GM18498 (cell line): ENCODE measurements around the gene B3GNT9.

Experiments used
- ATAC-seq: cut with Tn5 transposase; IDR thresholded peaks from one replicate; pipeline ENCODE4 v1.9.1; 2021; ENCODE audit warnings: mild to moderate bottlenecking, moderate library complexity; ENCODE audit not compliant: unreplicated experiment

The B3GNT9 gene, protein sequence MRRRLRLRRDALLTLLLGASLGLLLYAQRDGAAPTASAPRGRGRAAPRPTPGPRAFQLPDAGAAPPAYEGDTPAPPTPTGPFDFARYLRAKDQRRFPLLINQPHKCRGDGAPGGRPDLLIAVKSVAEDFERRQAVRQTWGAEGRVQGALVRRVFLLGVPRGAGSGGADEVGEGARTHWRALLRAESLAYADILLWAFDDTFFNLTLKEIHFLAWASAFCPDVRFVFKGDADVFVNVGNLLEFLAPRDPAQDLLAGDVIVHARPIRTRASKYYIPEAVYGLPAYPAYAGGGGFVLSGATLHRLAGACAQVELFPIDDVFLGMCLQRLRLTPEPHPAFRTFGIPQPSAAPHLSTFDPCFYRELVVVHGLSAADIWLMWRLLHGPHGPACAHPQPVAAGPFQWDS

DNA sequence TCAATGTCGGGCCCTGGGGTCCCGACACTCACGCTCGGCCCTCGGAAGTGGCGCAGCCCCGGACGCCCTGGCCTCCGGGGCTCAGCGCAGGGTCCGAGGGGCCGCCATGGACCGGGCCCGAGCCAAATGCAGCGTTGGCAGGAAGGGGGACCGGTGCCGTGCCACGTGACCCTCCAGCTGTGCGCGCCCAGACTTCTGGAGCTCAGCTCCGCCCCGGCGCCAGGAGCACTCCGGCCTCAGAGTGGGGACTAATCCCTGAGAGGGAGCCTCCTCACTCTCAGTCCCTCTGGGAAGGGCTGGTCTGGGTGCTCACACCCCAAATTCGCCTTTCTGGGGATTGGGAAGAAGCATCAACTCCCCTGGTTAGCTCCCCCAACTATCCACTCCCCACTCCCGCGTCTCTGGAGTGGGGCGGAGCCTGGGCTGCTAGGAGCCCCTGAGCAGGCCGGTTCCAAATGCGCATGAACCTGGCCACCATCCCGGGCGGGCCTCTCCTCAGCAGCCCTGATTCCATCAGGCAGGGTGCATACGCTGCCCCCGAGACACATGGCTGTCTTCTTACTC, at the start of gene B3GNT9:
Gene B3GNT9 (minus strand): TSS at position 166 of the 564 bp plus-strand sequence. CDS start 513 bp downstream, outside the sequence.
- peak; percentile 53 for ATAC-seq

DNA sequence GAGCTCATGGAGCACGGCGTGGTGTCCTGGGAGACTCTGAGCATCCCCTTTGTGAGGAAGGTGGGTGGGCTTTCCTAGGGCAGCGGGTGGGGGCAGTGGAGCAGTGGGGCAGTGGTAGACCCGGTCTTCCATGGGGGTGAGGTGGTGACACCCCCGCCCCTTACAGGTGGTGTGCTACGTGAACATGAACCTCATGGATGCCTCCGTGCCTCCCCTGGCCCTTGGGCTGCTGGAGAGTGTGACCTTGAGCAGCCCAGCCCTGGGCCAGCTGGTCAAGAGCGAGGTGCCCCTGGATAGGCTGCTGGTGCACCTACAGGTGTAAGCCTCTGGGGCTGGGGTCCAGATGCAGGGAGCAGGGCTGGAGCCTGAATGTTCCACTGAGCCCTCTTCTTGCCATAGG, 49.7 kb upstream of the B3GNT9 start:
- ATAC-seq = no peak

DNA sequence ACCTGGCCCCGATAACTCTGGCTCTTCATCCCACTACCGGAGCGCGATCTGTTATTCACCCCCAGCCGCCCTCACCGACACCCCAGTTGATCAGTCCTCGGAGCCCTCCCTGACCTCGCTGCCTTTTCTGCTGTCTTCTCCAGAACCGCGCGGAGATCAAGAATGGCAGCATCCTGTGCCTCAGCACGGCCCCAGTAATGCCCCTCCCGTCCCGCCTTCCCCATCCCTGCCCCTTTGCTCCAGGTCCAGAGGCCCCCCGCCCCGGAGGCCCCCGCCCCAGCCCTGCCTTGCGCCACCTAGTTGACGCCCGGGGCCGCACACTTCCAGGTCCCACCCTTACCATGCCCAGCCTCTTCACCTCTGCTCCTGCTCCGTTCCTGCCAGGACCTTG, 49.0 kb upstream of the B3GNT9 start:
- ATAC-seq = no peak

DNA sequence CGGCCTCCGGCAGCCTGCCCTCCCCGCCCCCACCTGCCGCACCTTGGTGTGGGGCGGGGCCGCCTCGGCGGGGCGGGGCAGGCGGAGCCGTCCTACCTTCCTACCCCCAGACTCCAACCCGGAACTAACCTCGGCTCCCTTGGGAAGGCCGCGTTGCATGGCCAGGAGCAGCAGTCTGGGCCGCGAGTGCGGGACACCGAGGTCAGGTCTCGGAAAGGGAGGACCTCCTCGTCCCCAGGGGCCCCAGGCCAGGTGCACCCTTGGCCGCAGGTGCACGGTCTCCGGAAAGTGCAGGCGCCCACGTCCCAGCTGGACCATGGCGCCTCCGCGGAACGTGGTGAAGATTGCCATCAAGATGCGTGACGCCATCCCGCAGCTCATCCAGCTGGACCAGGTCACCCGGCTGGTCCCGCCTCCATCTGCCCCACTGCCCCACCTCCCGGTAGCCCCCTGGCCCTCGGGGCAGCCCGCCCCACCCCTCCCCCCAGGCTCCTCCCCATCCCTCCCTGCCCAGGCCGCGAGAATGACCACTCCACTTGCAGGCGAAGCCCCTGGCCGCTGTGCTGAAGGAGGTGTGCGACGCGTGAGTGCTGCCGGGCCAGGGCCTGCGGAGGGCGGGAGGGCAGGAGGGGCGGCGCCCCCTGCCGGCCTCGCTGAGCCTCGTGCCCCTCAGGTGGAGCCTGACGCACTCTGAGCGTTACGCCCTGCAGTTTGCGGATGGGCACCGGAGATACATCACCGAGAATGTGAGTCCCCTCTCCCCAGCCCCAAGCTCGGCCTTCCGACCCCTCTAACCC, 48.4 kb upstream of the B3GNT9 start, which contains the start of gene ELMO3:
Gene ELMO3 (plus strand): TSS at position 121 of the 797 bp plus-strand sequence. CDS start 196 bp downstream, at position 317.
- no peak for ATAC-seq

DNA sequence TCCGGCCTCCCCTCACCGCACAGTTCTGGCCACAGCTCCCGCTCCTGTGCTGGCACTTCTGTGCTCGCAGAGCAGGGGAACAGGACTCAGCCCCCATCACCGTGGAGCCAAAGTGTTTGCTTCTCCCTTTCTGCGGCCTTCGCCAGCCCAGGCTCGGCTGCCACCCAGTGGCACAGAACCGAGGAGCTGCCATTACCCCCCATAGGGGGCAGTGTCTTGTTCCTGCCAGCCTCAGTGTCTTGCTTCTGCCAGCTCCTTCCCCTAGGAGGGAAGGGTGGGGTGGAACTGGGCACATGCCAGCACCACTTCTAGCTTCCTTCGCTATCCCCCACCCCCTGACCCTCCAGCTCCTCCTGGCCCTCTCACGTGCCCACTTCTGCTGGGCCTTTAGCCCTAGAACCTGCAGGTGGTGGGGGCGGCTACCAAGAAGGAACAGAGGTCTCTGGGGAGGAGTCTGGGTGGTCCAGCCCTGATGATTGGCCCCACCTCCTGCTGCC, 47.5 kb upstream of the B3GNT9 start:
- ATAC-seq = no peak

DNA sequence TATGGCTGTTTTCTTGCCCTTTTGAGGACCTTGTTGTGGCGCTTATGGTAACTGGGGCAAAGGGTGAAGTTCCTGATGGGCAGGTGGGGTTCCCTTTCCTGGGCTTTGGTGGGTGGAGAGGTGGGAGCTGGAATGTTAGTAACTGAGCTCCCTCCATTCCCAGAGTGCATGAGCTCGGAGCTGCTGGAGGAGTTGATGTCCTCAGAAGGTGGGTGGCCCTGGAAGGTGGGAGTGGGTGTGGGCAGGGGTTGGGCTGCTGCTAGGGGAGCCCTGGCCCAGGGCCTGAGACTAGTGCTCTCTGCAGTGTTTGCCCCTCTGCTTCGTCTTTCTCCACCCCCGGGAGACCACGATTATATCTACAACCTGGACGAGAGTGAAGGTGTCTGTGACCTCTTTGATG, 46.9 kb upstream of the B3GNT9 start:
- ATAC-seq = no peak

- ATAC-seq = no peak
Measured at GRCh38 chr16:67196881-67197280, 46.1 kb upstream of the B3GNT9 start.

DNA sequence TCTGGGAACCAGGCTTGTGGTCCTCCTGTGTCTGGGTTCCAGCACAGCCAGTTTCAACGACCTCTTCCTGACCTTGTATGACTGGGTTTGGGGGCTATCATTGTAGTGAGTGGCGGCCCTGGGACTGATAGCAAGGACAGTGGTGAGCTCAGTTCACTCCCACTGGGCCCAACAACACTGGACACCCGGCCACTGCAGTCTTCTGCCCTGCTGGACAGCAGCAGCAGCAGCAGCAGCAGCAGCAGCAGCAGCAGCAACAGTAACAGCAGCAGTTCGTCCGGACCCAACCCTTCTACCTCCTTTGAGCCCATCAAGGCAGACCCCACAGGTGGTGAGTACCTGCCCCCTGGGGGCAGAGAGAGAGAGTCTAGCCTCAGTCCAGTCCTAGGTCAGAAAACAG, 44.9 kb upstream of the B3GNT9 start:
- ATAC-seq = no peak

DNA sequence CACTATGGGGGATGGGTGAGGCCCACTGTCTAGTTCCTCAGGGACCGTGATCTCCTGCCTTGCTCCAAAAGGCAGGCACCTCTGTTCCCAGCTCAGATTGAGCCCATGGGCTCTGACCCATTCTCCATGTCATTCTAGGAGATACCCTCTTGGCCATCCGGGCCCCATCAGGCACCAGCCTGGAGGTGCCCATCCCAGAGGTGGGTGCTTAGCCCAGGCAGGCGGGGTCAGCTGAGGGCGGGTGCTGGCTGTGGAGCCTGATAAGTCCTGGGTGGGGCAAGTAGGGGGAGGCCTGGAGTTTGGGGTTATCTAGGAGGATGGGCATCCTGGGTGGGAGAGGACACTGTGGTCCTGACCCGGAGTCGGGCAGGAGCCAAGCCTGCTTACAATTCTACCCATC, 43.5 kb upstream of the B3GNT9 start:
- ATAC-seq = no peak

GRCh38 chr16:67193536-67193935, 42.7 kb upstream of the B3GNT9 start:
- no peak for ATAC-seq

DNA sequence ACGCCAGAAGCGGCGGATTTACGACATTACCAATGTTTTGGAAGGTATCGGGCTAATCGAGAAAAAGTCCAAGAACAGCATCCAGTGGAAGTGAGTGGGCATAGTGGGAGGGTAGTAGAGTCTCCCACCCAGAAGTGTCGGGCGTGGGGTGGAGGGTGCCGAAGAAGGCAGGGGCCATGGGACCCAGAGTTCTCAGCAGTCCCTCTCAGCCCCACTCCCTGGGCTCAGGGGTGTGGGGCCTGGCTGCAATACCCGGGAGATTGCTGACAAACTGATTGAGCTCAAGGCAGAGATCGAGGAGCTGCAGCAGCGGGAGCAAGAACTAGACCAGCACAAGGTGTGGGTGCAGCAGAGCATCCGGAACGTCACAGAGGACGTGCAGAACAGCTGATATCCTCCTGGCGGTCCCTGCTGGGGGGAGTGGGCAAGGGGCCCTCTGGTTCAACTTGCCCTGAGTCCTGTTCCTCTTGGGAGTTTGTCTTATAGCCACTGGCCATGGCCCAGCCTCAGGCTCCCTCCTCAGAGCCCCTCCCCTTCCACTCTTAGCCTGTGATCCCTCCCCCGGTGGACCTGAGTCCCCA, 42.1 kb upstream of the B3GNT9 start:
- ATAC-seq = no peak

GRCh38 chr16:67191995-67192681, 41.3 kb upstream of the B3GNT9 start, which contains the start of gene E2F4:
E2F4 (plus strand) TSS chr16:67192155; CDS start chr16:67192228, 73 bp downstream.
- ATAC-seq = peak; percentile 89

- no peak for ATAC-seq
Measured at GRCh38 chr16:67191411-67191994, 40.7 kb upstream of the B3GNT9 start.

GRCh38 chr16:67190448-67191399, 39.9 kb upstream of the B3GNT9 start:
- no peak for ATAC-seq

DNA sequence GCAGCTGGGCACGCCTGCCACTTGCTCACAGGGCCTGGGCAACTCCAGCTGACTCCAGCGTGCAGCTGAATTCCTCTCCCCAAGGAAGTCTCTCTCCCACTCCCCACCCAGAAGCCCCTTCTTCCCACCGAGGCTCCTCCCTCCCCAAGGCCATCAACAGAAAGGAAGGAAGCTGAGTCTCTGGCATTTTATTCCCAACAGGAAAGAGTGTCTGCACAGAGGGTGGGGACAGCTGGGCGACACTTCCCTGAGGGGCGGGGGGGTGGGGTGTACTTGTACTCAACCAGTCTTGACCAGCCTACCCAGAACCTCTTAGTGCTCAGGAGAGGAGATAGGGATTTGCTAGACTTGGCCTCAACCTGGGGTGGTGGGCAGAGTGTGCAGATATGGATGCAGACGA, 39.2 kb upstream of the B3GNT9 start, which contains the start of gene EXOC3L1:
Gene EXOC3L1 (minus strand): TSS at position 96 of the 400 bp plus-strand sequence. CDS start 460 bp downstream, outside the sequence.
- ATAC-seq = no peak

- ATAC-seq = no peak
Measured at GRCh38 chr16:67188798-67189197, 38.0 kb upstream of the B3GNT9 start.

DNA sequence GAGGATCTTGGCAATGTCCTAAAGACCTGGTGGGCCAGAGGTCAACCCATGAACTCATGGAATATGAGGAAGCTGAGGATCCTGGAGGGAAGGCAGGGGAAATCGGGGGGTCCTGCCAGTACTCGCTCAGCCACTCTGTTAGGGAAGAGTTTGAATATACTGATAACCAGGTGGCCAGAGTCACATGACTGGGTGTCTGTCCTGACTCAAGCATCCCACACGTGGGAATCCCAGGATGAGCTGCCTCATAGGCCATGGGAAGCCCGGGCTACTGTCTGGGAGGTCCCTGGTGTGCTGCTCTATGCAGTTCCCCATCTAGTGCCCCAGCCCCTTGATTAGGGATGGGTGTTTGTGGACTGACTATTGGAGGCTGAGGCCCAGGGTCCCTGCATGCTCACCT, 37.5 kb upstream of the B3GNT9 start:
- no peak for ATAC-seq

DNA sequence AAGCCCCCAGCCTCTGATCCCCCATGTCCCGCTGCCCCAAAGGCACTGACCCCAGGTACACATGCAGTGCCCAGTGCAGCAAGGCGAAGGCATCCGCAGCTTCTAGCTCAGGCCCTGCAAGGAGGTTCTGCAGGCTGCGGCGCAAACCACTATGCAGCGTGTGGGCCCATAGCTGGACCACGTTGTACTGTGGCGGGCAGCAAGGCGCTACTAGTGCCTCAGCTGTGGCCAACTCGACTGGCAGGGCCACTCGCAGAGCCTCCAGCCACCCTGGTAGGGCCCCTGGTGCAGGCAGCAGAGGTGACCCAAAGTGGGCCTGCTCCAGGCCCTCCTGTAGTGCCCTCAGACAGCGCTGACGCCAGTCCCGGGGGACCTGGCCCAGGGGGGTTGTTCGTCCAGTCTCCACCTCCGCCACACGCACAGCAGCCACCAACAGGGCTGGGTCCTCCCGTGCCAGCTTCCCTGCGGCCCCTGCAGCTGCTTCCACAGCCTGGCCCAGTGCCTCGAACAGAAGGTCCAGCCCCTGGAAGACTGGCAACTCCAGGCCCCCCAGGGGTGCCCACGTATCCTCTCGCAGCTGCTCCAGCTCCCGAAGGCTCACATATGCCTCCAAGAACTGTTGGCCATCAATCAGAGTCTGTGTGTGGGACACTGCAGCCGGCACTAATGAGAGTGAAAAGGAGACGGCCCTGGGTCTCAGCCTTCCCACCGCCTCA, 36.5 kb upstream of the B3GNT9 start:
- no peak for ATAC-seq
